PC-3 (cell line): ENCODE data around the gene ZNF534. TPM values are rescaled to one million over a fixed set of nuclear protein-coding genes. Genes with fewer than 3 reads are reported as not detected.
A peak's percentile ranks its signal among the peaks of the same experiment; 100 is the strongest.
"Not testable (repeated sequence)": the region's sequence is repeated elsewhere in the genome, so short reads cannot be mapped to it uniquely, and the experiment has no call there.

Experiments
- ATAC-seq: fragments of 200-7000 bp; cut with Tn5 transposase; 2 replicates; pipeline ENCODE4 v1.9.1; 2020; ENCODE audit warnings: mild to moderate bottlenecking, moderate library complexity
- BruUV-seq: library from RNA; stranded (reverse); fragments of 400-500 nt; replicated peaks from 2 replicates; lab custom pipeline; 2021; lab: Mats Ljungman, UMichigan
- CTCF ChIA-PET: fragments of 300-600 bp; sonication (Branson Sonifier 250); formaldehyde crosslinking; loops from one replicate; lab custom pipeline; 2022; ENCODE audit warnings: antibody characterized with exemption; lab: Charles Lee
- POLR2A ChIA-PET: fragments of 300-600 bp; sonication (Branson Sonifier 250); formaldehyde crosslinking; loops from one replicate; lab custom pipeline; 2022; ENCODE audit warnings: antibody characterized with exemption; ENCODE audit not compliant: unreplicated experiment; lab: Charles Lee
- DNase-seq: peaks from one replicate; pipeline ENCODE4 v3.0.0-alpha.2; 2015
- H2AFZ ChIP-seq: fragments of 300-600 bp; sonication (generic); 2 replicates; pipeline ENCODE4 v1.6.0; 2016; ENCODE audit warnings: antibody characterized with exemption, low read length
- H3F3A ChIP-seq: fragments of 300-600 bp; sonication (generic); one replicate; pipeline ENCODE4 v1.6.0; 2017; ENCODE audit warnings: antibody characterized with exemption, low read length, control low read depth, mild to moderate bottlenecking; ENCODE audit not compliant: unreplicated experiment
- H3K27ac ChIP-seq: fragments of 300-600 bp; sonication (generic); 2 replicates; pipeline ENCODE4 v1.5.1; 2016; ENCODE audit warnings: mild to moderate bottlenecking, low read length
- H3K27me3 ChIP-seq: fragments of 300-600 bp; sonication (generic); 2 replicates; pipeline ENCODE4 v1.6.1; 2016; ENCODE audit warnings: low read length, mixed read lengths
- H3K36me3 ChIP-seq: fragments of 300-600 bp; sonication (generic); 2 replicates; pipeline ENCODE4 v1.6.1; 2016; ENCODE audit warnings: low read depth, mixed run types, low read length, mixed read lengths
- H3K4me1 ChIP-seq: fragments of 300-600 bp; sonication (generic); 2 replicates; pipeline ENCODE4 v1.5.1; 2016; ENCODE audit warnings: low read length; ENCODE audit not compliant: insufficient read depth
- H3K4me2 ChIP-seq: fragments of 300-600 bp; sonication (generic); 2 replicates; pipeline ENCODE4 v1.6.0; 2016; ENCODE audit warnings: low read length
- H3K4me3 ChIP-seq: fragments of 300-600 bp; sonication (generic); 2 replicates; pipeline ENCODE4 v1.5.1; 2016; ENCODE audit warnings: mild to moderate bottlenecking, low read length, mixed read lengths
- H3K79me2 ChIP-seq: fragments of 300-600 bp; sonication (generic); 2 replicates; pipeline ENCODE4 v1.6.1; 2017; ENCODE audit warnings: low read length, mixed read lengths
- H3K9ac ChIP-seq: fragments of 300-600 bp; sonication (generic); 2 replicates; pipeline ENCODE4 v1.6.0; 2016; ENCODE audit warnings: mild to moderate bottlenecking, low read length
- H3K9me2 ChIP-seq: fragments of 300-600 bp; sonication (generic); replicated peaks from 2 replicates; pipeline ENCODE4 v1.6.1; 2016; ENCODE audit warnings: mixed run types, low read length, mixed read lengths
- H3K9me3 ChIP-seq: fragments of 300-600 bp; sonication (generic); 2 replicates; pipeline ENCODE4 v1.6.1; 2016; ENCODE audit warnings: low read length, mixed read lengths
- H4K20me1 ChIP-seq: fragments of 300-600 bp; sonication (generic); 2 replicates; pipeline ENCODE4 v1.6.1; 2016; ENCODE audit warnings: low read length, mixed read lengths
- EZH2 ChIP-seq: fragments of 300-600 bp; sonication (generic); IDR thresholded peaks from one replicate; pipeline ENCODE4 v1.6.1; 2017; ENCODE audit warnings: antibody characterized with exemption, mild to moderate bottlenecking, low read length; ENCODE audit not compliant: unreplicated experiment
- EZH2phosphoT487 ChIP-seq: fragments of 300-600 bp; sonication (generic); IDR thresholded peaks from 2 replicates; pipeline ENCODE4 v1.6.1; 2018; ENCODE audit warnings: mild to moderate bottlenecking, antibody characterized with exemption, low read length, borderline replicate concordance
- intact Hi-C: fragments of 100-400 bp; cut with micrococcal nuclease; formaldehyde crosslinking; loops from 2 replicates; pipeline ENCODE4 v1.9.0; 2023
- total RNA-seq: library from RNA; depleted of rRNA; stranded (reverse); fragments of >200 nt; gene quantifications from 2 replicates; pipeline ENCODE4 v1.2.3, GENCODE V29; 2014
- TF ChIP-seq, protein P1 (sequence below): fragments of 300-600 bp; sonication (generic); conservative IDR thresholded peaks from 2 replicates; pipeline ENCODE4 v1.5.1; 2017; ENCODE audit warnings: antibody characterized with exemption, low read depth, mild to moderate bottlenecking, low read length

Gene ZNF534
- total RNA-seq, 1 experiment from 2014 or later: not detected

GRCh38 chr19:52494518-52494917 is 65.6 kb downstream of the ZNF534 start:
- Histone ChIP-seq H3K4me2 (no peak overlapping the region), H3K27me3 (no peaks in the 10 kb centered on the region), H3K4me1 (no peaks in the 10 kb centered on the region), H3F3A (no peaks in the 10 kb centered on the region), H2AFZ (no peak overlapping the region), H3K27ac (no peak overlapping the region), H4K20me1 (no peaks in the 10 kb centered on the region), H3K4me3 (no peak overlapping the region), H3K9me3 (peaks cover 20% of the 10 kb centered on the region; the same call in 1 of the 2 replicates), H3K9me2 (no peaks in the 10 kb centered on the region), H3K36me3 (no peaks in the 10 kb centered on the region), H3K9ac (no peak overlapping the region), H3K79me2 (no peaks in the 10 kb centered on the region)
- DNase-seq: peak; percentile 74
- peak; percentile 63; the same call in 1 of the 2 replicates for ATAC-seq
- no TSS peak for BruUV-seq
- CTCF ChIA-PET: no interaction called here
- TF ChIP-seq, protein P1, sequence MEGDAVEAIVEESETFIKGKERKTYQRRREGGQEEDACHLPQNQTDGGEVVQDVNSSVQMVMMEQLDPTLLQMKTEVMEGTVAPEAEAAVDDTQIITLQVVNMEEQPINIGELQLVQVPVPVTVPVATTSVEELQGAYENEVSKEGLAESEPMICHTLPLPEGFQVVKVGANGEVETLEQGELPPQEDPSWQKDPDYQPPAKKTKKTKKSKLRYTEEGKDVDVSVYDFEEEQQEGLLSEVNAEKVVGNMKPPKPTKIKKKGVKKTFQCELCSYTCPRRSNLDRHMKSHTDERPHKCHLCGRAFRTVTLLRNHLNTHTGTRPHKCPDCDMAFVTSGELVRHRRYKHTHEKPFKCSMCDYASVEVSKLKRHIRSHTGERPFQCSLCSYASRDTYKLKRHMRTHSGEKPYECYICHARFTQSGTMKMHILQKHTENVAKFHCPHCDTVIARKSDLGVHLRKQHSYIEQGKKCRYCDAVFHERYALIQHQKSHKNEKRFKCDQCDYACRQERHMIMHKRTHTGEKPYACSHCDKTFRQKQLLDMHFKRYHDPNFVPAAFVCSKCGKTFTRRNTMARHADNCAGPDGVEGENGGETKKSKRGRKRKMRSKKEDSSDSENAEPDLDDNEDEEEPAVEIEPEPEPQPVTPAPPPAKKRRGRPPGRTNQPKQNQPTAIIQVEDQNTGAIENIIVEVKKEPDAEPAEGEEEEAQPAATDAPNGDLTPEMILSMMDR: no peak
- TF ChIP-seq EZH2phosphoT487: no peak
- no peak for TF ChIP-seq EZH2
- intact Hi-C loops: no loop called here
- POLR2A ChIA-PET: no interaction called here

DNA sequence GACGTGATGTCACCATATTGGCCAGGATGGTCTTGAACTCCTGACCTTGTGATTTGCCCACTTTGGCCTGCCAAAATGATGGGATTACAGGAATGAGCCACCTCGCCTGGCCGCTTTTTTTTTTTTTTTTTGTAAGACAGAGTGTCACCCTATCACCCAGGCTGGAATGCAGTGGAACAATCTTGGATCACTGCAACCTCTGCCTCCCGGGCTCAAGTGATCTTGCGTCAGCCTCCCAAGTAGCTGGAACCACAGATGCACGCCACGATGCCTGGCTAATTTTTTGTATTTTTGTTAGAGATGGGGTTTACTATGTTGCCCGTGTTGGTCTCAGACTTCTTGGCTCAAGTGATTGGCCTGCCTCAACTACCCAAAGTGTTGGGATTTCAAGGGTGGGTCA is 69.6 kb downstream of the ZNF534 start:
- Histone ChIP-seq H3F3A (no peaks in the 10 kb centered on the region), H2AFZ (no peak overlapping the region), H3K9me3 (peaks cover 20% of the 10 kb centered on the region), H3K27ac (no peak overlapping the region), H3K27me3 (no peaks in the 10 kb centered on the region), H4K20me1 (no peaks in the 10 kb centered on the region), H3K4me2 (no peak overlapping the region), H3K36me3 (no peaks in the 10 kb centered on the region), H3K9ac (no peak overlapping the region), H3K9me2 (no peaks in the 10 kb centered on the region), H3K4me1 (no peaks in the 10 kb centered on the region), H3K4me3 (no peak overlapping the region), H3K79me2 (no peaks in the 10 kb centered on the region)
- POLR2A ChIA-PET: no interaction called here
- intact Hi-C loops: no loop called here
- no TSS peak for BruUV-seq
- CTCF ChIA-PET: no interaction called here
- TF ChIP-seq EZH2: no peak
- TF ChIP-seq, protein P1: no peak
- no peak for TF ChIP-seq EZH2phosphoT487
- no peak for ATAC-seq
- DNase-seq: no peak

DNA sequence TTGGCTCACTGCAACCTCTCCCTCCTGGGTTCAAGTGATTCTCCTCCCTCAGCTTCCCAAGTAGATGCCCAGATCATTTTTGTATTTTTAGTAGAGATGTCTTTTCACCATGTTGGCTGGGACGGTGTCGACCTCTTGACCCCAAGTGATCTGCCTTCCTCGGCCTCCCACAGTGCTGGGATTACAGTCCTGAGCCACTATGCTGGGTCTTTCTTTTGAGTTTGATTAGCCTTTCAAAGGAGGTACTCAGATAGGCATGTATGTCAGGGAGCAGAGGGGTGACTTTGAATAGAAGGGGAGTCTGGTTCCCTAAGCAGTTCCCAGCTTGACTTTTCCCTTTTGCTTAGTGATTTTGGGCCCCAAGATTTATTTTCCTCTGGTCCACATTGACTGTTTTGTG is 71.5 kb downstream of the ZNF534 start:
- H3K36me3 ChIP-seq, H3K9ac ChIP-seq, H3K4me2 ChIP-seq, DNase-seq, H3K4me3 ChIP-seq, H4K20me1 ChIP-seq, H3K9me2 ChIP-seq, intact Hi-C loops, H3K27me3 ChIP-seq, ATAC-seq, H3K79me2 ChIP-seq, H3F3A ChIP-seq, H2AFZ ChIP-seq, H3K27ac ChIP-seq, H3K4me1 ChIP-seq, CTCF ChIA-PET, BruUV-seq, POLR2A ChIA-PET: not testable (repeated sequence)
- peaks cover 24% of the 10 kb centered on the region for H3K9me3 ChIP-seq

- CTCF ChIA-PET, H3F3A ChIP-seq, H2AFZ ChIP-seq, ATAC-seq, intact Hi-C loops, POLR2A ChIA-PET, DNase-seq, H3K4me3 ChIP-seq, H4K20me1 ChIP-seq, H3K27me3 ChIP-seq, BruUV-seq, H3K9ac ChIP-seq, H3K79me2 ChIP-seq, H3K27ac ChIP-seq, H3K4me2 ChIP-seq, H3K36me3 ChIP-seq, H3K9me2 ChIP-seq, H3K4me1 ChIP-seq: not testable (repeated sequence)
- H3K9me3 ChIP-seq: peaks cover 29% of the 10 kb centered on the region
Measured at GRCh38 chr19:52500991-52501390, 72.0 kb downstream of the ZNF534 start.
